AG09319 (cell line): ENCODE results near the gene ATP5PB.

Experiments used
- DNase-seq: peaks from one replicate; pipeline ENCODE4 v3.0.0-alpha.2; 2010; ENCODE audit warnings: low read depth; ENCODE audit errors: extremely low read depth
- TF ChIP-seq, protein P1 (sequence below): IDR thresholded peaks from 2 replicates; pipeline ENCODE4 v1.5.1; 2011; ENCODE audit warnings: low read depth, mild to moderate bottlenecking, inconsistent platforms, low read length, moderate library complexity

Gene ATP5PB

DNA sequence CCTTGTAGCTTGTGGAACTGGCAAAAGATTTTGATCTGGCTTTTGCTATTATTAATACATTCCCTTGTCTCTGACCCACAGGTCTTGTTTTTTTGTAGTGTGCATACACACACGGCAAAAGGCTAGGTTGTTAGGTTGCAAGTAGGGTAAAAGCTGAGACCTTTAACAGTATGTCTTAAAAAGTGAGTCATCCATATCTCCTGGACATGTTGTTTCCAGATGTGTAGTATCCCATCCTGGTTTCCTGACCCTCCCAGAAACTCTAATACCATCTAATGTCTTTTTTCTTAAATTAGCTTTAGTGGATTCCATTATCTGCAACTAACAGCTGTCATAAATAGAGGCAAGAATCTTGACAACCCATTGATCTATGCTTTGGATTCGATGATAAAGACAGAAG lies 36.4 kb upstream of the ATP5PB start:
- TF ChIP-seq, protein P1, sequence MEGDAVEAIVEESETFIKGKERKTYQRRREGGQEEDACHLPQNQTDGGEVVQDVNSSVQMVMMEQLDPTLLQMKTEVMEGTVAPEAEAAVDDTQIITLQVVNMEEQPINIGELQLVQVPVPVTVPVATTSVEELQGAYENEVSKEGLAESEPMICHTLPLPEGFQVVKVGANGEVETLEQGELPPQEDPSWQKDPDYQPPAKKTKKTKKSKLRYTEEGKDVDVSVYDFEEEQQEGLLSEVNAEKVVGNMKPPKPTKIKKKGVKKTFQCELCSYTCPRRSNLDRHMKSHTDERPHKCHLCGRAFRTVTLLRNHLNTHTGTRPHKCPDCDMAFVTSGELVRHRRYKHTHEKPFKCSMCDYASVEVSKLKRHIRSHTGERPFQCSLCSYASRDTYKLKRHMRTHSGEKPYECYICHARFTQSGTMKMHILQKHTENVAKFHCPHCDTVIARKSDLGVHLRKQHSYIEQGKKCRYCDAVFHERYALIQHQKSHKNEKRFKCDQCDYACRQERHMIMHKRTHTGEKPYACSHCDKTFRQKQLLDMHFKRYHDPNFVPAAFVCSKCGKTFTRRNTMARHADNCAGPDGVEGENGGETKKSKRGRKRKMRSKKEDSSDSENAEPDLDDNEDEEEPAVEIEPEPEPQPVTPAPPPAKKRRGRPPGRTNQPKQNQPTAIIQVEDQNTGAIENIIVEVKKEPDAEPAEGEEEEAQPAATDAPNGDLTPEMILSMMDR: no peak
- no peak for DNase-seq

DNA sequence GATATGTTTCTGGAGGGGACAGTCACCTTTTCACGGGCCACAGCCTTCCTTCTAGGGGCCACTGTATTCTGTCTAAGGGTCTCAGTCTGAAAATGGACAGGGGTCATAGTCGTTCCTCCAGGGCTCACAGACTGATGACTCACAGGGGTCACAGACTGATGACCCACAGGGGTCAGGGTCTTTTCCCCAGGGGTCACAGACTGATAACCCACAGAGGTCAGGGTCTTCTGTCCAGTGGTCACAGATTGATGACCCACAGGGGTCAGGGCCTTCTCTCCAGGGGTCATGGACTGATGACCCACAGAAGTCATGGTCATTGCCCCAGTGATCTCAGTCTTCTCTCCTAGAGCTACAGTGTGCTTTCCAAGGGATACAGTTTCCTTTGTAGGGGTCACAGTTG lies 34.5 kb upstream of the ATP5PB start:
- TF ChIP-seq, protein P1: no peak
- no peak for DNase-seq

DNA sequence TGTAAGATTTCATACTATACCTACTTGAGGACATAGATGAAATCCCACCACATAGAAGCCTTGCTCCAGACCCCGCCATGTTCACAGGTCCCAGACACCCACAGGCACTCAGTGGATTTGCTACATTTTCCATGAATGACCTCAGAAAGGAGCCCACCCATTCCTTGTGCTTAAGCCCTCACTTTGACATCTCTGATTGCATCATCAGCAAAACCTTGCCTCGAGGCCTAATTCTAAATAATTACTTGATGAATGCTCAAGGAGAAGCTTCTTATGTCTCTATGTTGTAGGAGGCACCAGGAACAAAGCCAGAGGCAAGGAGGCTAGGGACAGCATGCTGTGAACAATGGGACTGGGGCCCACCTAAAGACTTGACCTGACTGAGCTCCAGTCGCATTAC lies 33.8 kb upstream of the ATP5PB start:
- TF ChIP-seq, protein P1: no peak
- no peak for DNase-seq

DNA sequence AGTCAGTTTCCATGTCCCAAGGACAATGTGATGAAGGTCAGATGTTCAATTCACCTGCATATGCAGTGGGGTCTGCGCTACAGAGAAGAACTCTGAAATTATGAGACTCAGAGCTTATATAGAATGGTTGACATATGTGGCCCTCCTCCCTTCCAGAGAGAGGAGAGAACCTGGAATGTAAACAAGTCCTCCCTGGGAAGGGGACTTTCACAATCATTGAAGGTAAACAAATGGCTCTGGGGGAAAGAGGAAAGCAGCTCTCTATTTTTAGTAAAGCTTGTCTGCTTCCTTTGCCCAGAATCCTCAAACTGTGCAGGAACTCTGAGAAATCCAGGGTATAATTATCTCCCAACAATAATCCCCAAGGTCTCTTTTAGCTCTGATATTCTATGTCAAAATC lies 31.5 kb upstream of the ATP5PB start:
- TF ChIP-seq, protein P1: no peak
- no peak for DNase-seq

DNA sequence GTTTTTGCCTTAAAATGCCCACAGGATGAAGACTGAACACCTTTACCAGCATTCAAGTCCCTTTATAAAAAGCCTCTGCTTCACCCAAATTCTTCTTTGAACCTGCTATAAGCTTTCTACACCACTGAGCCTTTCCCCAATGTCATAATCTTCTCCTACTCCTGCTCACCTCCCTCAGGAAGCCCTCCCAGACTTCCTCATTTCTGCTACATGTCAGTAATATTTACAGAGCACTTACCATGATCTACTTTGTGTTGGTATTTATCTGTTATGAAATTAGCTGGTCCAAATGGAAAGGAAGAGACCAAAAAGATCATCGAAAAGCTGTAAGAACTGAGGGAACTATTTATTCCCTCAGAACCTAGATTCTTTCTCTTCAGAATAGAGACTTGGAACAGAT lies 30.2 kb upstream of the ATP5PB start:
- TF ChIP-seq, protein P1: no peak
- no peak for DNase-seq

DNA sequence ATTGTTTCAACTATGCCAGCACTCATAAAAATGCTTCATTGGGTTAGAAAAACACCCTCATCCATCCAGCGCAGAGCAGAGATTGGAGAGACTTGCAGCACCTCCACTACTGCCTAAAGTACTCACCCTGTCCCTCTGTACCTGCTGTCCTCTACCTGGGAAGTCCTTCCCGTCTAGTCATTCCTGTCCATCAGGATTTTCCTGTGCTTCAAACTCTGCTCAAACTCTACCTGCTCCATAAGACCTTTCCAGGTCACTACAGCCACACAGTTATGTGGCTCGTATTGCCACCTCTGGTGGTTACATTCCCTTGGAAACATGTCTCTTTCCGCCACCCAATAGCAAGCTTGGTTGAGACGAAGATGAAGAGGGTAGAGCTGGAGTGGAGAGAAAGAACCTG lies 28.9 kb upstream of the ATP5PB start:
- TF ChIP-seq, protein P1: no peak
- DNase-seq: no peak

DNA sequence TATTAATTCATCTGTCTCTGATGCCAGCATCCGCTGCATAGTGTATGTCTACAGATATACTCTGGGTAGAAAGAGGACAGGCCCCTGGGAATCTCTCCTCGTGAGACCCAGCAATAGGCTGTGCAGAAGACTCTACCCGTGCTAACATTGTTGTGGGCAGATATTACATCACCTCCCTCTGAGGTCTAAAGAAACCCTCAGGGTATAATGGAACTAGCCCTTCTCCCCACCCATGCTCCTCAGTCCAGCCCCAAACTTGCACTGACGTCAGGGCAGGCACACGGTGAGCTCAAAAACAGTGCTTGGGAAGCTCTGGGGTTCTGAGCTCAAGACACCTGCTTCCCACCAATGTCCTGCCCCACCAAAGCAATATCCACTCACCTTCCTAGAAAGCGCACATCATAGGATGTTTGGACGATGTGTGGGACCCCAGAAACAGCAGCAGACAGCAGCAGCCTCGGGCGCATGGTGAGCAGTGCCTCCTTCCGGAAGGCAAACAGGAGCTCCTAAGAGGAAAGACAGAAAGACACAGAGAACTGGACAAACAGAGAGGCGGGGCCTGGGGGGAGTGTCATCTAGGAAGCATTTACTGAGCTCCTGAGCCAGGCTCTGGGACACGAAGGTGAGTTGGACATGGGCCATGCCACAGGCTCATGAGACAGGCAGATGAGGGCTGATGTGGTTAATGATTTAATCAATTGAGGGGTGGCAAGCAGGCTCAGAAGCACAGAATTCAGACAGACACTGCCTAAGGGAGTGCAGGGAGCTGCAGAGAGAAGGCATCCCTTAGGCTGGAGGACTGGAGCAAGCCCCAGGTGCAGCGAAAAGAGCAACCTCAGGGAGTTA lies 26.5 kb upstream of the ATP5PB start:
- TF ChIP-seq, protein P1: no peak
- no peak for DNase-seq
